Activated naive CD8-positive, alpha-beta T cell treated with anti-CD3 and anti-CD28 coated beads, Interleukin-2, amount 10 ng/mL, durations not matched to agents 7 days and 5 days (primary cell): Measurements from ENCODE around the gene KRTAP5-3. TPM values are rescaled to one million over a fixed set of nuclear protein-coding genes. Genes with fewer than 3 reads are reported as not detected.

ENCODE experiments used
- ATAC-seq: fragments of 150-1000 bp; cut with Tn5 transposase; one replicate; pipeline ENCODE4 v1.10.0; 2021; ENCODE audit warnings: low read depth, moderate library complexity
- POLR2A ChIA-PET: fragments of 350-600 bp; sonication (Branson Sonifier 250); formaldehyde crosslinking; loops from one replicate; lab custom pipeline; 2021; ENCODE audit warnings: antibody characterized with exemption; lab: Charles Lee
- DNase-seq: peaks from one replicate; pipeline ENCODE4 v3.0.0; 2021
- H3K27ac Mint-ChIP-seq: one replicate; pipeline ENCODE4 v1.8.0; 2022; ENCODE audit warnings: mild to moderate bottlenecking, mixed read lengths
- H3K27me3 Mint-ChIP-seq: one replicate; pipeline ENCODE4 v1.8.0; 2022; ENCODE audit warnings: mild to moderate bottlenecking, moderate library complexity, mixed read lengths
- H3K36me3 Mint-ChIP-seq: one replicate; pipeline ENCODE4 v1.8.0; 2021; ENCODE audit warnings: mild to moderate bottlenecking, mixed read lengths
- H3K4me1 Mint-ChIP-seq: one replicate; pipeline ENCODE4 v1.8.0; 2021; ENCODE audit warnings: mixed read lengths
- H3K4me3 Mint-ChIP-seq: one replicate; pipeline ENCODE4 v1.8.0; 2022; ENCODE audit warnings: mild to moderate bottlenecking, moderate library complexity, mixed read lengths
- H3K9me3 Mint-ChIP-seq: one replicate; pipeline ENCODE4 v1.8.0; 2021; ENCODE audit warnings: mixed read lengths
- total RNA-seq, 2 experiments: library from RNA; stranded (reverse); gene quantifications; one replicate each; pipeline ENCODE4 v1.2.3, GENCODE V29; 2021

KRTAP5-3 gene
- total RNA-seq, 2 experiments from 2014 or later = not detected

GRCh38 chr11:1639102-1639620 is 30.9 kb upstream of the KRTAP5-3 start:
- Mint-ChIP-seq H3K27ac (no peak overlapping the region), H3K9me3 (no peaks in the 10 kb centered on the region), H3K4me3 (no peak overlapping the region), H3K36me3 (no peaks in the 10 kb centered on the region), H3K4me1 (no peaks in the 10 kb centered on the region), H3K27me3 (peaks cover 5% of the 10 kb centered on the region)
- POLR2A ChIA-PET = interaction anchor here (0.5 kb wide), 1 partner anchor 8 kb away, joined by 7 read pairs; no protein-coding TSS in a partner anchor
- ATAC-seq (no peak), DNase-seq (no peak)

- ATAC-seq = no peak
- POLR2A ChIA-PET = no interaction called here
- H3K27ac Mint-ChIP-seq = no peak overlapping the region
- H3K36me3 Mint-ChIP-seq = no peaks in the 10 kb centered on the region
- peaks cover 5% of the 10 kb centered on the region for H3K27me3 Mint-ChIP-seq
- DNase-seq = no peak
- no peak overlapping the region for H3K4me3 Mint-ChIP-seq
- no peaks in the 10 kb centered on the region for H3K4me1 Mint-ChIP-seq
- H3K9me3 Mint-ChIP-seq = no peaks in the 10 kb centered on the region
Observed at GRCh38 chr11:1638344-1638743, 30.1 kb upstream of the KRTAP5-3 start.

GRCh38 chr11:1637628-1638027 is 29.4 kb upstream of the KRTAP5-3 start:
- ATAC-seq (no peak), DNase-seq (no peak)
- POLR2A ChIA-PET = no interaction called here
- Mint-ChIP-seq H3K9me3 (no peaks in the 10 kb centered on the region), H3K4me3 (no peak overlapping the region), H3K27ac (no peak overlapping the region), H3K36me3 (no peaks in the 10 kb centered on the region), H3K4me1 (no peaks in the 10 kb centered on the region), H3K27me3 (peaks cover 5% of the 10 kb centered on the region)

- peaks cover 7% of the 10 kb centered on the region for H3K27me3 Mint-ChIP-seq
Observed at GRCh38 chr11:1636291-1636950, 28.2 kb upstream of the KRTAP5-3 start.

GRCh38 chr11:1633864-1634263 is 25.6 kb upstream of the KRTAP5-3 start:
- H3K9me3 Mint-ChIP-seq = no peaks in the 10 kb centered on the region

More at GRCh38 chr11:1636291-1636950, 28.2 kb upstream of the KRTAP5-3 start:
- no peak for ATAC-seq
- POLR2A ChIA-PET = no interaction called here
- no peak overlapping the region for H3K4me3 Mint-ChIP-seq
- no peak for DNase-seq
- no peaks in the 10 kb centered on the region for H3K36me3 Mint-ChIP-seq
- no peaks in the 10 kb centered on the region for H3K4me1 Mint-ChIP-seq
- H3K27ac Mint-ChIP-seq = no peak overlapping the region
- no peaks in the 10 kb centered on the region for H3K9me3 Mint-ChIP-seq

GRCh38 chr11:1632053-1632714 is 23.9 kb upstream of the KRTAP5-3 start:
- Mint-ChIP-seq H3K27ac (no peak overlapping the region), H3K4me3 (no peak overlapping the region), H3K27me3 (peaks cover 11% of the 10 kb centered on the region), H3K4me1 (no peaks in the 10 kb centered on the region), H3K9me3 (no peaks in the 10 kb centered on the region), H3K36me3 (no peaks in the 10 kb centered on the region)
- POLR2A ChIA-PET = no interaction called here
- no peak for ATAC-seq
- DNase-seq = no peak

More at GRCh38 chr11:1633864-1634263, 25.6 kb upstream of the KRTAP5-3 start:
- no peak overlapping the region for H3K27ac Mint-ChIP-seq
- H3K4me3 Mint-ChIP-seq = no peak overlapping the region
- H3K36me3 Mint-ChIP-seq = no peaks in the 10 kb centered on the region
- H3K4me1 Mint-ChIP-seq = no peaks in the 10 kb centered on the region
- POLR2A ChIA-PET = no interaction called here
- ATAC-seq = no peak
- no peak for DNase-seq
- peaks cover 5% of the 10 kb centered on the region for H3K27me3 Mint-ChIP-seq

GRCh38 chr11:1631066-1631568 is 22.9 kb upstream of the KRTAP5-3 start:
- ATAC-seq (no peak), DNase-seq (no peak)
- H3K27ac Mint-ChIP-seq = no peak overlapping the region
- no peaks in the 10 kb centered on the region for H3K36me3 Mint-ChIP-seq
- H3K4me3 Mint-ChIP-seq = no peak overlapping the region
- H3K9me3 Mint-ChIP-seq = no peaks in the 10 kb centered on the region
- peaks cover 16% of the 10 kb centered on the region for H3K27me3 Mint-ChIP-seq
- POLR2A ChIA-PET = no interaction called here
- H3K4me1 Mint-ChIP-seq = no peaks in the 10 kb centered on the region

GRCh38 chr11:1630271-1630670 is 22.0 kb upstream of the KRTAP5-3 start:
- ATAC-seq (no peak), DNase-seq (no peak)
- Mint-ChIP-seq H3K4me1 (no peaks in the 10 kb centered on the region), H3K36me3 (no peaks in the 10 kb centered on the region), H3K9me3 (no peaks in the 10 kb centered on the region), H3K27ac (no peak overlapping the region), H3K27me3 (peaks cover 19% of the 10 kb centered on the region), H3K4me3 (no peak overlapping the region)
- POLR2A ChIA-PET = no interaction called here

- no peaks in the 10 kb centered on the region for H3K36me3 Mint-ChIP-seq
- peaks cover 22% of the 10 kb centered on the region for H3K27me3 Mint-ChIP-seq
- no peak for DNase-seq
- H3K4me3 Mint-ChIP-seq = no peak within 1 kb of the TSS
- H3K4me1 Mint-ChIP-seq = no peaks in the 10 kb centered on the region
- ATAC-seq = no peak
- no peak within 1 kb of the TSS for H3K27ac Mint-ChIP-seq
- POLR2A ChIA-PET = no interaction called here
- H3K9me3 Mint-ChIP-seq = no peaks in the 10 kb centered on the region
Observed at GRCh38 chr11:1629326-1630185, 21.3 kb upstream of the KRTAP5-3 start, which contains the start of gene KRTAP5-5. Gene KRTAP5-5, plus strand, starts transcription at chr11:1629775. Its CDS starts 66 bp downstream, at chr11:1629841.

GRCh38 chr11:1628506-1629325 is 20.5 kb upstream of the KRTAP5-3 start:
- H3K27me3 Mint-ChIP-seq = peaks cover 22% of the 10 kb centered on the region
- no peak overlapping the region for H3K27ac Mint-ChIP-seq
- POLR2A ChIA-PET = no interaction called here

GRCh38 chr11:1625541-1625940 is 17.3 kb upstream of the KRTAP5-3 start:
- POLR2A ChIA-PET = no interaction called here
- no peak for ATAC-seq
- Mint-ChIP-seq H3K9me3 (no peaks in the 10 kb centered on the region), H3K4me1 (no peaks in the 10 kb centered on the region), H3K27me3 (peaks cover 20% of the 10 kb centered on the region), H3K27ac (no peak overlapping the region), H3K36me3 (no peaks in the 10 kb centered on the region), H3K4me3 (no peak overlapping the region)
- no peak for DNase-seq

More at GRCh38 chr11:1628506-1629325, 20.5 kb upstream of the KRTAP5-3 start:
- peak; percentile 77 for DNase-seq
- H3K4me1 Mint-ChIP-seq = no peaks in the 10 kb centered on the region
- ATAC-seq = peak; percentile 85
- H3K36me3 Mint-ChIP-seq = no peaks in the 10 kb centered on the region
- no peak overlapping the region for H3K4me3 Mint-ChIP-seq
- no peaks in the 10 kb centered on the region for H3K9me3 Mint-ChIP-seq

- DNase-seq = no peak
- Mint-ChIP-seq H3K4me1 (no peaks in the 10 kb centered on the region), H3K27ac (no peak overlapping the region), H3K4me3 (no peak overlapping the region), H3K27me3 (peaks cover 20% of the 10 kb centered on the region), H3K9me3 (no peaks in the 10 kb centered on the region), H3K36me3 (no peaks in the 10 kb centered on the region)
- POLR2A ChIA-PET = no interaction called here
- no peak for ATAC-seq
Observed at GRCh38 chr11:1624621-1625020, 16.4 kb upstream of the KRTAP5-3 start.
